ENCODE measurements around the gene TAOK1.
A peak's percentile ranks its signal among the peaks of the same experiment; 100 is the strongest.
"Not testable (repeated sequence)": the region's sequence is repeated elsewhere in the genome, so short reads cannot be mapped to it uniquely, and the experiment has no call there.

The TAOK1 gene

DNA sequence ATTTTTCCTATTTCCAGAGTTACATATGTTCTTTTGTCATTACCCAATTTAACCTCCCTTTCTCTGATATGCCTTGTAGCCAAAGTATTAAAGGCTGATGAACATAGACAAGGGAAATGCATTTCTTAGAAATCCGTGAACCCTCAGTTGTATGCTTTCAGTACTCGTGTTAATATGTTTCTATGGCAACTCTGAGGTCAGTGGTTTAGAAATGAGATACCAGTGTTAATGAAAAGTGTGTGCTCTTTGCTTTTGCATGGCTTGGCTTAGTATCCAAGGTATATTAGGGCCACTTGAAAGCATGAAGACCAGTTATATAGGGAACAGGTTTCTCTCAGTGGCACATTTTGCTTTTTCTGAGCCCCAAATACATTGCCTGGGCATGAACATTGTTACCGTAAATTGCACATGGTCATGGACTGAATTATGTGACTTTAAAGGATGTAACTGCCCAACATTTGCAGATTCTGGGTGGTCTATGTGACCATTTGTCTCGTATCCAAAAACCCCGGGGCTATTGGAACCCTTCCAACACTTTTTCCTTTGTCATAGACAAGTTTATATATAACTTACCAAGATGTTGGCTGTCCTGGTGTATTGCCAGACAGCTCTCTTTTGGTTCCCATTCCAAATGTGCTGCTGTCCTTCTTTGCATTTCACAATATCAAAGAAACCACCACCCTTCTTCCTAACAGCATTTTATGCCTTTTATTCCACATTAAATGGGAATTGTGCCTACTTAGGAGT is 159.2 kb downstream of the TAOK1 start:
- no peak for DNase-seq

GRCh38 chr17:29555840-29556239 is 165.7 kb downstream of the TAOK1 start:
- DNase-seq, result no peak

- DNase-seq, result no peak
Observed at GRCh38 chr17:29557085-29557738, 167.0 kb downstream of the TAOK1 start.

GRCh38 chr17:29557739-29558116 is 167.6 kb downstream of the TAOK1 start:
- no peak for DNase-seq

DNA sequence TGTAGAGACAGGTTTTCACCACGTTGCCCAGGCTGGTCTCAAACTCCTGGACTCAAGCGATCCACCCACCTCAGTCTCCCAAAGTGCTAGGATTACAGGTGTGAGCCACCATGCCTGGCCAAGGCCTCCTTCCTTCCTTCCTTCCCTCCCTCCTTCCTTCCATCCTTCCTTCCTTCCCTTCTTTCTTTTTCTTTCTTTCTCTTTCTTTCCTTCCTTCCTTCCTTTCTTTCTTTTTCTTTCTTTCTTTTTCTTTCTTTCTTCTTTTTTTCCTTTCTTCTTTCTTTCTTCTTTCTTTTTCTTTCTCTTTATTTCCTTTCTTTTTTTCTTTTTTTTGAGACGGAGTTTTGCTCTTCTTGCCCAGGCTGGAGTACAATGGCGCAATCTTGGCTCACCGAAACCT is 168.0 kb downstream of the TAOK1 start:
- DNase-seq, result not testable (repeated sequence)

GRCh38 chr17:29559640-29560039 is 169.5 kb downstream of the TAOK1 start:
- DNase-seq, result no peak

DNA sequence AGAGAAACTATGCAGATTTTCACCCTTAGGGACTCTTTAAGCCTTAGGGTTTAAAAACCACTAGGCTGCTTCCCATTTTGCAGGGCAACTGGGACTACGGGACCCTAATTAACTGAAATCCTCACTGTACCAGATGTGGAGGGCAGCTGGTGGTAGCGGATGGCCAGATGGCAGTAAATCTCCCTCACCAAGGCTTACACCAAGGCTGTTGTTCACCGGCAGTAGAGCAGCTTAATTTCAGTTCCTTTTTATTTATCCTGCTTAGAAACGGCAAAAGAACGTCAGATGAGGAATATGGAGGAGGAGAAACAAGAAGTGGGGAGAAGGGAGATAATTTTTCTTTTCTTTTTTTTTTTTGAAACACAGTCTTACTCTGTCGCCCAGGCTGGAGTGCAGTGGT is 170.2 kb downstream of the TAOK1 start:
- DNase-seq, result no peak

- no peak for DNase-seq
Observed at GRCh38 chr17:29561554-29562517, 171.7 kb downstream of the TAOK1 start.

- DNase-seq, result no peak
Observed at GRCh38 chr17:29562615-29563014, 172.5 kb downstream of the TAOK1 start.

- no peak for DNase-seq
Observed at GRCh38 chr17:29563816-29564215, 173.7 kb downstream of the TAOK1 start.

DNA sequence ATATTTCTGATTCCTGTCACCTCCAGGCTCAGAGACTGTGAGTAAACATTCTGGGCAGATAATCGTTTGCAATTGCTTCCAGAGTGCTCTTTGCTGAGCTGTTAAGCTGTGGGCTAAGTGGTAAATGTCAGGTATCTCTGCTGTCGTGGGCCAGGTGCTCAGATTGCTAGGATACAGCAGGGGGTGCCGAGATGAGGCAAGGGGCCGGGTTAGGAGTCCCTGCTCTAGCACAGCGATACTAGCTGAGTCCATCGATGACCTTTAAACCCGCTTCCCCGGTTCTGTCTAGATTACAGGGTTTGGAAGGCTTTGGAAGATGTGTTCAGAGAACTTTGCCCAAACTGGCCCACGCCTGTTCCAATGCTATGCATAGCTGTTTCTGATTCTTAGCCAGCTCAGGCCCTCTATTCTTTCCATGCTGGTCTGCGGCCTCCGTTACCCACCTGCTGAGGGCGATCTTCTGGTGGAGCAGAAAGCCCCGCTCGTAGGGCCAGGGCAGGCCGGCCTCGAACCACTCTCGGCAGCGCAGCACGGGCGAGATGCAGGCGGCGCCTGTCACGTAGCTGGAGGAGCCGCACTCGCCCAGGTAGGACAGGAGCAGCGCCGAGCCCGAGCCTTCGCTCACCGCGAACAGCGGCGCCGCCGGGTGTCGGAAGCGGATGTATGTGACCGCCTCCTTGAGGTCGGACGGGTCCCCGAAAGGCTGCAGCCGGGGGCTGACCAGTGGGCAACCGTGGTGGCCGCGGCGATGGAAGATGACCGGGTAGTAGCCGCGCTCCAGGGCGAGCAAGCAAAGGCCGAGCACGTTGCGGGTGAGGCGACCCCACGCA is 175.7 kb downstream of the TAOK1 start:
- DNase-seq, result peak; percentile 51

DNA sequence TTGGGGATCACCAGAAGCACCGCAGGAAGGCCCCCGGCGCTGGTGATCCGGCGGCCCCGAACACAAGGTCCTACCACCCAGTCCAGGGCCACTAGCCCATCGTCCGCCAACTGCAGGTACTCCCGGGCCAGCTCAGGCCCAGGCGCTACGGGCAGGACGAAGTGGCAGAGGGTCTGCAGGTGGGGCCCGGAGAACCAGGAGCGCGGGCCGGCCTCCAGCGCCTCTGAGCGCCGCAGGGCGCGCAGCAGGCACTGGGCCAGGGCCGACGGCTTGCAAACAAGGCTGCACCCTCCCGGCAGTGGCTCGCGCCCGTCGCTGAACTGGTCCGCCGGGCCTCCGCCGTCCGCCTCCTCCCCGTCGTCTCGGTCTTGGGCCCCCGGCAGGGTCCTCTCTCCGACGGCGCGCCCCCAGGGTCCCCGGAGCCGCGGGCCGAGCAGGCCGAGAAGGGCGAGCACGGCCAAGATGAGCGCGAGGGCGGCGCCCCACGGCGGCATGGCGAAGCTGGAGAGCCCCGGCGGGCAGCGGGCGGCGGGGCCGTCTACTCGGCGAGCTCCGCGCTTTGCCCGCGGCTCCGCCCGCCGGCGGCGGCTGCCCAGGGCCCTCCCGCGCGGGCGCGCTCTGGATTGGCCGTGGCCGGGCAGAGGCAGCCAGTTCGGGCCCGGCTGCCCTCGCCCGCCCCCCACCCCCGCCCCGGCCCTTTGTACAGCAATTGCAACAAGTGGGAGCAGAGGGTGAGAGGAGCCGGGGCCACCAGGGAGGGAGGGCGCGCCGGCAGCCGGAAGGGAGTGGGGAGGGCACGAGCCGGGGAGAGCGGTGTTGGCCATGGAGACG is 176.5 kb downstream of the TAOK1 start, which contains the start of gene ABHD15:
TSS of gene ABHD15 (minus strand) at position 565 of the 831 bp plus-strand sequence. CDS start at position 494, 71 bp downstream.
- DNase-seq, result peak; percentile 45

GRCh38 chr17:29567304-29567553 is 177.1 kb downstream of the TAOK1 start:
- no peak for DNase-seq

- DNase-seq, result peak; percentile 71
Observed at GRCh38 chr17:29567554-29568330, 177.6 kb downstream of the TAOK1 start.

DNA sequence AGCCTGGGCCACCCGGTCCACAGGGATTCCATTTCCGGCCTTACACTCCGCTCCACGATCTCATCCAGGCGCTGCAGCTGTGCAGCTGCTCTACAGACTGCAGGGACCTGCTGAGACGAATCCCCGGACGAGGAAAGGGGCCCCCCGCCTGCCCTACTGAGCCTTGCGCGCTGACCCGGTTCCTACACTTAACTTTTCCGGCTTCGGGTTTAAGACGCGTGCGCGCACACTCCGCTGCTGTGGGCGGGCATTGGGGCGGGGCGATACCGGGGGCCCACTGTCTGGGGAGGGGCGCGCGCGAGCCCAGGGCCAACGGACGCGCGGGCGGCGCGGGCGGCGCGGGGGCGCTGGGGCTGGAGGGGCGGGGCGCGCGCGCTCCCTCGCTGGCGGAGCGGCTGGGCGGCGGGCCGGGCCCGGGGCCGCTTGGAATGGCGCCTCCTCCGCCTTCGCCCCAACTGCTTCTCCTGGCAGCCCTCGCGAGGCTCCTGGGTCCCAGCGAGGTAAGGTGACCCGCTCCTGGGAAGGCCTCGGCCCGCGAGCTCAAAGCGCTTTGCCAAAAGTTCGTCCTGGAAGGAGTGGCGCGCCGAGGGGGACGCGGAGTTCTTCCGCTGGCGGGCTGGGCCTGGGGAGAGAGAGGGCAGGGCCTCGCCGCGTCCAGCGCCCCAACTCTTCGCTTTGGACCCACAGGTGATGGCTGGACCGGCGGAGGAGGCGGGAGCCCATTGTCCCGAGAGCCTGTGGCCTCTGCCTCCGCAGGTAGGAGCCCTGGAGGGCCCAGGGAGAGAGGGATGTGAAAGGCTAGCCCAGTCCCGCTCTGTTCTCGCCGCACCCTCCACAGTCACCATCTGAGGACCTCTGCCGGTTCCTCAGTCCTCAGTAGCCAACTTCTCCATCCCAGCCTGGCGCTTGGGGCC is 178.4 kb downstream of the TAOK1 start, which contains the start of gene TP53I13:
TSS of gene TP53I13 (plus strand) at position 371 of the 914 bp plus-strand sequence. CDS start at position 429, 58 bp downstream.
- DNase-seq, result peak; percentile 87

GRCh38 chr17:29569245-29569950 is 179.2 kb downstream of the TAOK1 start:
- no peak for DNase-seq

DNA sequence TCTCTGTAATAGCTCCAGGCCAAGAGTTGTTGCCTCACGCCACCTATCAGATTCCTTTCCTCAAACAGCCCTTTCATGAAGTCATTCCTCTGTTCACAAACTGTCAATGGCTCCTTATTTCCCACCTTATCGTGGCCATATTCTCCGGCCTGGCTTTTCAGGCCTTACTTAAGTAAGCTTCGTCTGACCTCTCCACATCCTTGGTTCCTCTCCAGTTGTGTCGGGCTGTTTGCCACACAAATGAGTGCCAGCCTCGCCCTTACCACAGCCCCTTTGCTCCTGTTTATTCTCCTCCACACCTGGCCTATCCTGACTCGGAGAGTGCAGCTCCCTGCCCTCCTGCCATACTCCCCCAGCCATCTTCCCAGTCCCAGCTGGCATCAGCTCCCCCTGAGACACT is 180.4 kb downstream of the TAOK1 start:
- no peak for DNase-seq

DNA sequence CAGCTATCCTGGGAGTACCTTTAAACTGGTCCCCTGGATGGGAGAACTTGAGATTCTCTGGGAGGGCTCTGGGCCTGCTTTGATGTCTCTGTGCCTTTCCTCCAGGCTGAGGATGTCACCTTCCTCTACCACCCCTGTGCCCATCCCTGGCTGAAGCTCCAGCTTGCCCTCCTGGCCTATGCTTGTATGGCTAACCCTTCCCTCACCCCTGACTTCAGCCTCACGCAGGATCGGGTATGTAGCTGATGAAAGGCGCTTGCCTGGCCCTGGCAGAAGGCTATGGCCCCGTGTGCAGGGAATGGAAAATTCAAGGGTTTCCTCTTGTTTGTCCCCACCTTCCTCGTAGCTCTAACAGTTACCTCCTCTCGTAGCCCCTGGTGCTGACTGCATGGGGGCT is 181.3 kb downstream of the TAOK1 start:
- no peak for DNase-seq
